Measurements from ENCODE around the gene KLHL42. TPM values are rescaled to one million over a fixed set of nuclear protein-coding genes. Genes with fewer than 3 reads are reported as not detected.

KLHL42 gene
- total and polyA plus RNA-seq, 2 of the 8 experiments (the other 6 are each of a cell fraction or from before 2014, with no cell fraction given): 13.6 to 21.6 TPM

GRCh38 chr12:27781680-27782079 is 1.6 kb downstream of the KLHL42 start (continued):
- TF ChIP-seq TAF7 (optimal IDR thresholded peaks at IDR 0.05; ENCODE audit: borderline replicate concordance, low read depth, low read length): no peak

Data from H1 (cell line).